CD14-positive monocyte (primary cell): ENCODE measurements around the gene RAB6A. TPM values are rescaled to one million over a fixed set of nuclear protein-coding genes. Genes with fewer than 3 reads are reported as not detected.
A peak's percentile ranks its signal among the peaks of the same experiment; 100 is the strongest.

Experiments
- DNase-seq, 3 donors: peaks; one replicate each; pipeline ENCODE4 v3.0.0-alpha.2; 2011 to 2022
- H2AFZ ChIP-seq: 2 replicates; pipeline ENCODE4 v1.6.0; 2012; ENCODE audit warnings: mild to moderate bottlenecking, low read depth, low read length, inconsistent platforms; ENCODE audit not compliant: insufficient read depth, poor library complexity, severe bottlenecking
- H3K27ac ChIP-seq, 2 donors: 1 replicate in 1 of 2; 2 replicates in 1 of 2; pipeline ENCODE4 v1.5.1; 2012 to 2013; ENCODE audit warnings: low read length in 2 of 2, control low read depth in 1 of 2, inconsistent platforms in 1 of 2, low read depth in 1 of 2, mild to moderate bottlenecking in 1 of 2
- H3K27me3 ChIP-seq, 2 donors: one replicate each; pipeline versions ENCODE4 v1.6.0 to v1.6.1; 2011 to 2013; ENCODE audit warnings: low read length in 2 of 2; ENCODE audit not compliant: control insufficient read depth in 2 of 2, insufficient read depth in 2 of 2
- H3K36me3 ChIP-seq, 2 donors: replicated peaks in 1 of 2; 1 replicate in 1 of 2; 2 replicates in 1 of 2; pipeline versions ENCODE4 v1.5.1 to v1.6.1; 2012 to 2013; ENCODE audit warnings: low read length in 2 of 2, control low read depth in 1 of 2, inconsistent platforms in 1 of 2, mild to moderate bottlenecking in 1 of 2; ENCODE audit not compliant: insufficient read depth in 2 of 2, control insufficient read depth in 1 of 2
- H3K4me1 ChIP-seq, 2 donors: 1 replicate in 1 of 2; 2 replicates in 1 of 2; pipeline versions ENCODE4 v1.5.1 to v1.6.1; 2012 to 2013; ENCODE audit warnings: low read length in 2 of 2, control low read depth in 1 of 2, inconsistent platforms in 1 of 2, mild to moderate bottlenecking in 1 of 2, moderate library complexity in 1 of 2; ENCODE audit not compliant: insufficient read depth in 2 of 2, control insufficient read depth in 1 of 2
- H3K4me2 ChIP-seq: replicated peaks from 2 replicates; pipeline ENCODE3; 2012; ENCODE audit warnings: low read length, moderate library complexity, mild to moderate bottlenecking; ENCODE audit not compliant: poor library complexity, severe bottlenecking; ENCODE audit errors: extremely low read depth
- H3K4me3 ChIP-seq, 3 experiments: fragments of 200-600 bp in 1 of 3; sonication (generic) in 1 of 3; replicated peaks in 1 of 3; 1 replicate in 2 of 3; 2 replicates in 1 of 3; pipeline ENCODE4 v1.5.1; 2011 to 2013; ENCODE audit warnings: low read length in 3 of 3, mild to moderate bottlenecking in 3 of 3, control low read depth in 2 of 3, low read depth in 2 of 3, inconsistent platforms in 1 of 3, moderate library complexity in 1 of 3
- H3K79me2 ChIP-seq: 2 replicates; pipeline ENCODE4 v1.6.0; 2012; ENCODE audit warnings: mild to moderate bottlenecking, control low read depth, inconsistent platforms, low read length, moderate library complexity; ENCODE audit not compliant: insufficient read depth
- H3K9ac ChIP-seq: 2 replicates; pipeline ENCODE4 v1.6.0; 2017; ENCODE audit warnings: low read length, mild to moderate bottlenecking; ENCODE audit not compliant: insufficient read depth, poor library complexity, severe bottlenecking
- H3K9me3 ChIP-seq, 2 donors: replicated peaks in 1 of 2; 1 replicate in 1 of 2; 2 replicates in 1 of 2; pipeline versions ENCODE4 v1.5.1 to v1.6.1; 2012 to 2013; ENCODE audit warnings: low read length in 2 of 2, control low read depth in 1 of 2; ENCODE audit not compliant: control insufficient read depth in 1 of 2, insufficient read depth in 1 of 2
- H4K20me1 ChIP-seq: 2 replicates; pipeline ENCODE4 v1.6.0; 2012; ENCODE audit warnings: mild to moderate bottlenecking, low read length, control low read depth, moderate library complexity; ENCODE audit not compliant: insufficient read depth
- H3K27ac Mint-ChIP-seq, 7 donors: one replicate each; pipeline ENCODE4 v1.8.0; 2020; ENCODE audit warnings: mild to moderate bottlenecking in 7 of 7, mixed read lengths in 7 of 7, moderate library complexity in 6 of 7, inconsistent platforms in 2 of 7
- H3K27me3 Mint-ChIP-seq, 3 donors: one replicate each; pipeline ENCODE4 v1.8.0; 2021 to 2022; ENCODE audit warnings: low read depth in 3 of 3, mild to moderate bottlenecking in 3 of 3, mixed read lengths in 3 of 3, moderate library complexity in 3 of 3, inconsistent platforms in 1 of 3
- H3K36me3 Mint-ChIP-seq, 2 donors: one replicate each; pipeline ENCODE4 v1.8.0; 2020; ENCODE audit warnings: mixed read lengths in 2 of 2, inconsistent platforms in 1 of 2, mild to moderate bottlenecking in 1 of 2
- H3K4me1 Mint-ChIP-seq: one replicate; pipeline ENCODE4 v1.8.0; 2020; ENCODE audit warnings: mild to moderate bottlenecking, mixed read lengths
- H3K4me3 Mint-ChIP-seq, 2 donors: one replicate each; pipeline ENCODE4 v1.8.0; 2020; ENCODE audit warnings: mild to moderate bottlenecking in 2 of 2, mixed read lengths in 2 of 2, moderate library complexity in 1 of 2
- H3K9me3 Mint-ChIP-seq, 7 donors: one replicate each; pipeline ENCODE4 v1.8.0; 2020 to 2022; ENCODE audit warnings: mixed read lengths in 7 of 7, mild to moderate bottlenecking in 6 of 7, moderate library complexity in 6 of 7, inconsistent platforms in 2 of 7
- CTCF ChIP-seq: fragments of 200-600 bp; IDR thresholded peaks from one replicate; pipeline ENCODE4 v1.8.0; 2022; ENCODE audit warnings: antibody characterized with exemption, mild to moderate bottlenecking
- WGBS: methylation state at CpG from one replicate; pipeline ENCODE4 v1.1.5; 2013; ENCODE audit warnings: missing lambda C conversion rate; ENCODE audit not compliant: insufficient coverage; 5-methylcytosine and 5-hydroxymethylcytosine counted together
- intact Hi-C, 2 donors: fragments of 100-400 bp; cut with micrococcal nuclease; formaldehyde crosslinking; loops; one replicate each; pipeline versions ENCODE4 v1.15.0 to v1.15.1; 2023
- polyA plus RNA-seq, 3 donors: library from polyadenylated mRNA; depleted of rRNA in 1 of 3; unstranded in 2 of 3; stranded (reverse) in 1 of 3; fragments of 300-500 nt in 2 of 3; fragments of >200 nt in 1 of 3; fragmentation: Illumina TruSeq in 2 of 3; gene quantifications; 1 replicate in 2 of 3; 2 replicates in 1 of 3; pipeline ENCODE4 v1.2.3, GENCODE V29; 2012 to 2021

RAB6A gene
- polyA plus RNA-seq, 3 donors: 38.3 to 91.3 (median 78.6) TPM

- TF ChIP-seq CTCF: no peak
- peaks cover 52% of the 10 kb centered on the region for H3K4me1 Mint-ChIP-seq
- peaks cover 98% of the 10 kb centered on the region for H3K79me2 ChIP-seq
- H3K27ac ChIP-seq: peak overlapping the region in 1 of 2 donors; percentile 35
- no peak overlapping the region for H3K4me3 ChIP-seq
- peaks cover 0 to 3% (median 0%) of the 10 kb centered on the region in 3 donors for H3K27me3 Mint-ChIP-seq
- no peak overlapping the region for H3K4me2 ChIP-seq
- peaks cover 0 to 6% (median 3%) of the 10 kb centered on the region in 7 donors for H3K9me3 Mint-ChIP-seq
- no peak for DNase-seq
- intact Hi-C loops: loop anchor here in 1 of 2 donors (5.0 kb wide), 1 partner anchor 33 kb away; the partner anchor contains the start of gene MRPL48
- peaks cover 0 to 3% of the 10 kb centered on the region in 2 donors for H3K9me3 ChIP-seq
- H3K27me3 ChIP-seq: no peaks in the 10 kb centered on the region
- H3K4me3 Mint-ChIP-seq: no peak overlapping the region
- peak overlapping the region in 1 of 7 donors; percentile 32 for H3K27ac Mint-ChIP-seq
- peaks cover 23 to 42% of the 10 kb centered on the region in 2 donors for H3K4me1 ChIP-seq
- no peak overlapping the region for H3K9ac ChIP-seq
- no peak overlapping the region for H2AFZ ChIP-seq
- H3K36me3 ChIP-seq: peaks cover 0 to 5% of the 10 kb centered on the region in 2 donors
- no CpG with 5 or more reads among the region's 1 CpG for WGBS
- peaks cover 4 to 17% of the 10 kb centered on the region in 2 donors for H3K36me3 Mint-ChIP-seq
- peaks cover 97% of the 10 kb centered on the region for H4K20me1 ChIP-seq
These were observed 6.9 kb downstream of the RAB6A start for GRCh38 chr11:73753938-73754337.

GRCh38 chr11:73752903-73753302 lies 8.0 kb downstream of the RAB6A start:
- H3K4me3 Mint-ChIP-seq: no peak overlapping the region
- Histone ChIP-seq H4K20me1 (peaks cover 98% of the 10 kb centered on the region), H3K27ac (no peak overlapping the region), H3K4me3 (no peak overlapping the region), H3K36me3 (peaks cover 0 to 5% of the 10 kb centered on the region in 2 donors), H3K9me3 (peaks cover 0 to 3% of the 10 kb centered on the region in 2 donors), H3K9ac (no peak overlapping the region), H3K27me3 (no peaks in the 10 kb centered on the region), H3K79me2 (peaks cover 98% of the 10 kb centered on the region), H2AFZ (no peak overlapping the region), H3K4me2 (no peak overlapping the region), H3K4me1 (peaks cover 19 to 32% of the 10 kb centered on the region in 2 donors)
- WGBS: no CpG with 5 or more reads among the region's 7 CpGs
- no peak overlapping the region for H3K27ac Mint-ChIP-seq
- peaks cover 4 to 17% of the 10 kb centered on the region in 2 donors for H3K36me3 Mint-ChIP-seq
- H3K9me3 Mint-ChIP-seq: peaks cover 0 to 6% (median 3%) of the 10 kb centered on the region in 7 donors
- DNase-seq: no peak
- intact Hi-C loops: loop anchor here in 1 of 2 donors (5.0 kb wide), 1 partner anchor 34 kb away; the partner anchor contains the start of gene MRPL48
- TF ChIP-seq CTCF: no peak
- peaks cover 0 to 3% (median 0%) of the 10 kb centered on the region in 3 donors for H3K27me3 Mint-ChIP-seq
- peaks cover 45% of the 10 kb centered on the region for H3K4me1 Mint-ChIP-seq
